PC-3 (cell line): ENCODE data around the gene TYW3. TPM values are rescaled to one million over a fixed set of nuclear protein-coding genes. Genes with fewer than 3 reads are reported as not detected.

Experiments used
- ATAC-seq: fragments of 200-7000 bp; cut with Tn5 transposase; 2 replicates; pipeline ENCODE4 v1.9.1; 2020; ENCODE audit warnings: mild to moderate bottlenecking, moderate library complexity
- BruUV-seq: library from RNA; stranded (reverse); fragments of 400-500 nt; replicated peaks from 2 replicates; lab custom pipeline; 2021; lab: Mats Ljungman, UMichigan
- CTCF ChIA-PET: fragments of 300-600 bp; sonication (Branson Sonifier 250); formaldehyde crosslinking; loops from one replicate; lab custom pipeline; 2022; ENCODE audit warnings: antibody characterized with exemption; lab: Charles Lee
- POLR2A ChIA-PET: fragments of 300-600 bp; sonication (Branson Sonifier 250); formaldehyde crosslinking; loops from one replicate; lab custom pipeline; 2022; ENCODE audit warnings: antibody characterized with exemption; ENCODE audit not compliant: unreplicated experiment; lab: Charles Lee
- DNase-seq: peaks from one replicate; pipeline ENCODE4 v3.0.0-alpha.2; 2015
- H2AFZ ChIP-seq: fragments of 300-600 bp; sonication (generic); 2 replicates; pipeline ENCODE4 v1.6.0; 2016; ENCODE audit warnings: antibody characterized with exemption, low read length
- H3F3A ChIP-seq: fragments of 300-600 bp; sonication (generic); one replicate; pipeline ENCODE4 v1.6.0; 2017; ENCODE audit warnings: antibody characterized with exemption, low read length, control low read depth, mild to moderate bottlenecking; ENCODE audit not compliant: unreplicated experiment
- H3K27ac ChIP-seq: fragments of 300-600 bp; sonication (generic); 2 replicates; pipeline ENCODE4 v1.5.1; 2016; ENCODE audit warnings: mild to moderate bottlenecking, low read length
- H3K27me3 ChIP-seq: fragments of 300-600 bp; sonication (generic); 2 replicates; pipeline ENCODE4 v1.6.1; 2016; ENCODE audit warnings: low read length, mixed read lengths
- H3K36me3 ChIP-seq: fragments of 300-600 bp; sonication (generic); 2 replicates; pipeline ENCODE4 v1.6.1; 2016; ENCODE audit warnings: low read depth, mixed run types, low read length, mixed read lengths
- H3K4me1 ChIP-seq: fragments of 300-600 bp; sonication (generic); 2 replicates; pipeline ENCODE4 v1.5.1; 2016; ENCODE audit warnings: low read length; ENCODE audit not compliant: insufficient read depth
- H3K4me2 ChIP-seq: fragments of 300-600 bp; sonication (generic); 2 replicates; pipeline ENCODE4 v1.6.0; 2016; ENCODE audit warnings: low read length
- H3K4me3 ChIP-seq: fragments of 300-600 bp; sonication (generic); 2 replicates; pipeline ENCODE4 v1.5.1; 2016; ENCODE audit warnings: mild to moderate bottlenecking, low read length, mixed read lengths
- H3K79me2 ChIP-seq: fragments of 300-600 bp; sonication (generic); 2 replicates; pipeline ENCODE4 v1.6.1; 2017; ENCODE audit warnings: low read length, mixed read lengths
- H3K9ac ChIP-seq: fragments of 300-600 bp; sonication (generic); 2 replicates; pipeline ENCODE4 v1.6.0; 2016; ENCODE audit warnings: mild to moderate bottlenecking, low read length
- H3K9me2 ChIP-seq: fragments of 300-600 bp; sonication (generic); replicated peaks from 2 replicates; pipeline ENCODE4 v1.6.1; 2016; ENCODE audit warnings: mixed run types, low read length, mixed read lengths
- H3K9me3 ChIP-seq: fragments of 300-600 bp; sonication (generic); 2 replicates; pipeline ENCODE4 v1.6.1; 2016; ENCODE audit warnings: low read length, mixed read lengths
- H4K20me1 ChIP-seq: fragments of 300-600 bp; sonication (generic); 2 replicates; pipeline ENCODE4 v1.6.1; 2016; ENCODE audit warnings: low read length, mixed read lengths
- EZH2 ChIP-seq: fragments of 300-600 bp; sonication (generic); IDR thresholded peaks from one replicate; pipeline ENCODE4 v1.6.1; 2017; ENCODE audit warnings: antibody characterized with exemption, mild to moderate bottlenecking, low read length; ENCODE audit not compliant: unreplicated experiment
- EZH2phosphoT487 ChIP-seq: fragments of 300-600 bp; sonication (generic); IDR thresholded peaks from 2 replicates; pipeline ENCODE4 v1.6.1; 2018; ENCODE audit warnings: mild to moderate bottlenecking, antibody characterized with exemption, low read length, borderline replicate concordance
- intact Hi-C: fragments of 100-400 bp; cut with micrococcal nuclease; formaldehyde crosslinking; loops from 2 replicates; pipeline ENCODE4 v1.9.0; 2023
- total RNA-seq: library from RNA; depleted of rRNA; stranded (reverse); fragments of >200 nt; gene quantifications from 2 replicates; pipeline ENCODE4 v1.2.3, GENCODE V29; 2014
- TF ChIP-seq, protein P1 (sequence below): fragments of 300-600 bp; sonication (generic); conservative IDR thresholded peaks from 2 replicates; pipeline ENCODE4 v1.5.1; 2017; ENCODE audit warnings: antibody characterized with exemption, low read depth, mild to moderate bottlenecking, low read length

The TYW3 gene
- total RNA-seq, 1 experiment from 2014 or later = 21.2 TPM

DNA sequence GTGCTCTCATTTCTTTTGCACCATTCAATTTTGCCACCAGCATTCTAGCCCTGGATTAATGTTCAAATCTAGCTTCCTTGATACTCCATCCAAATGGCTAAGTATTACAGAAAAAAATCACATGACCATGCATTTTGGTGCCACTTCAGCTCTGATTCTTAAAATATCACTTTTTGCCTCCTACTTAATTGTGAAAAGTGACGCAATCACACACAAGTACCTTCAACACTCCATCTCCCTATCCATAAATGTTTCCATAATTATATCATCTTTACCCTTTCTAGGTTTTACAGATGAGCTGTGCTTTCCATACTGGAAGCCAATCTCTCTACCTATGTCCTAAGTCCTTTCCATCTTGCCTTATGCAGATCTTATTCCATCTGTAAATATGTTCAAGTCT is 16.1 kb upstream of the TYW3 start:
- peaks cover 48% of the 10 kb centered on the region for H3K36me3 ChIP-seq

DNA sequence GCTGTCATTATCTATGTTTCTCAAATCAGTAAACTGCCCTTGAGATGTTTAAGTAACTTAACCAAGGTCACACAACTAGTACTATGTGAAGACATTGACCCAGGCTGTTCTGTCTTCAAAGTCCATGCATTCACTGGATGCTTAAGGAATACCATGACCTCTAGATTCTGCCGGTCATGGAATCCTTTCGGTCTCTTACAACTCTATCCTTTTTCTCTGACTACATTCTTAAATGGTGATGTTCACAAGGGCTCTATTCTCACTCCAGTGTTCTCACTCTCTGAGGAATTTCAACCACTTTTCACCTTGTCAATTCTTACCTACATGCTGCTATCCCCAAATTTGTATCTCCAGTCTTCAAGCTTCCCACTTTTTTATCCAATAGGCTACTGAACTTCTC is 15.3 kb upstream of the TYW3 start:
- Histone ChIP-seq H3K36me3 (peaks cover 48% of the 10 kb centered on the region), H3K79me2 (no peaks in the 10 kb centered on the region)
- intact Hi-C loops = no loop called here

More for the DNA sequence above, 16.1 kb upstream of the TYW3 start:
- TF ChIP-seq EZH2 (no peak), EZH2phosphoT487 (no peak)
- TF ChIP-seq, protein P1, sequence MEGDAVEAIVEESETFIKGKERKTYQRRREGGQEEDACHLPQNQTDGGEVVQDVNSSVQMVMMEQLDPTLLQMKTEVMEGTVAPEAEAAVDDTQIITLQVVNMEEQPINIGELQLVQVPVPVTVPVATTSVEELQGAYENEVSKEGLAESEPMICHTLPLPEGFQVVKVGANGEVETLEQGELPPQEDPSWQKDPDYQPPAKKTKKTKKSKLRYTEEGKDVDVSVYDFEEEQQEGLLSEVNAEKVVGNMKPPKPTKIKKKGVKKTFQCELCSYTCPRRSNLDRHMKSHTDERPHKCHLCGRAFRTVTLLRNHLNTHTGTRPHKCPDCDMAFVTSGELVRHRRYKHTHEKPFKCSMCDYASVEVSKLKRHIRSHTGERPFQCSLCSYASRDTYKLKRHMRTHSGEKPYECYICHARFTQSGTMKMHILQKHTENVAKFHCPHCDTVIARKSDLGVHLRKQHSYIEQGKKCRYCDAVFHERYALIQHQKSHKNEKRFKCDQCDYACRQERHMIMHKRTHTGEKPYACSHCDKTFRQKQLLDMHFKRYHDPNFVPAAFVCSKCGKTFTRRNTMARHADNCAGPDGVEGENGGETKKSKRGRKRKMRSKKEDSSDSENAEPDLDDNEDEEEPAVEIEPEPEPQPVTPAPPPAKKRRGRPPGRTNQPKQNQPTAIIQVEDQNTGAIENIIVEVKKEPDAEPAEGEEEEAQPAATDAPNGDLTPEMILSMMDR = no peak
- Histone ChIP-seq H3F3A (no peaks in the 10 kb centered on the region), H3K9me3 (no peaks in the 10 kb centered on the region), H3K9ac (no peak overlapping the region), H3K9me2 (no peaks in the 10 kb centered on the region), H3K27ac (no peak overlapping the region), H4K20me1 (no peaks in the 10 kb centered on the region; the same call in 1 of the 2 replicates), H3K27me3 (no peaks in the 10 kb centered on the region), H2AFZ (no peak overlapping the region), H3K4me1 (no peaks in the 10 kb centered on the region), H3K4me3 (no peak overlapping the region), H3K79me2 (no peaks in the 10 kb centered on the region), H3K4me2 (no peak overlapping the region)
- ChIA-PET POLR2A (no interaction called here), CTCF (no interaction called here)
- DNase-seq = no peak
- intact Hi-C loops = no loop called here
- BruUV-seq = no TSS peak
- ATAC-seq = no peak

DNA sequence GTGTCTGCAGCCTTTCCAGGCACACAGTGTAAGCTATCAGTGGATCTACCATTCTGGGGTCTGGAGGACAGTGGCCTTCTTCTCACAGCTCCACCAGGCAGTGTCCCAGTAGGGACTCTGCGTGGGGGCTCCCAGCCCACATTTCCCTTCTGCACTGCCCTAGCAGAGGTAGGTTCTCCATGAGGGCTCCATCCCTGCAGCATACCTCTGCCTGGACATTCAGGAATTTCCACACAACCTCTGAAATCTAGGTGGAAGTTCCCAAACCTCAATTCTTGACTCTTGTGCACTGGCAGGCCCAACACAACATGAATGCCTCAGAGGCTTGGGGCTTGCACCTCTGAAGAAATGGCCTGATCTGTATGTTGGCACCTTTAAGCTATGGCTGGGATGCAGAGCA is 6.9 kb upstream of the TYW3 start:
- ATAC-seq (no peak), DNase-seq (no peak)
- BruUV-seq = no TSS peak
- Histone ChIP-seq H3K9me2 (no peaks in the 10 kb centered on the region), H3K4me3 (no peak overlapping the region), H3K9ac (no peak overlapping the region), H2AFZ (no peak overlapping the region), H3F3A (peaks cover 9% of the 10 kb centered on the region), H4K20me1 (no peaks in the 10 kb centered on the region; the same call in 1 of the 2 replicates), H3K4me2 (no peak overlapping the region), H3K9me3 (no peaks in the 10 kb centered on the region), H3K36me3 (peaks cover 5% of the 10 kb centered on the region), H3K27me3 (no peaks in the 10 kb centered on the region), H3K4me1 (peaks cover 16% of the 10 kb centered on the region), H3K79me2 (peaks cover 25% of the 10 kb centered on the region), H3K27ac (no peak overlapping the region)
- CTCF ChIA-PET = no interaction called here
- intact Hi-C loops = no loop called here
- TF ChIP-seq, protein P1 = no peak
- TF ChIP-seq EZH2 (no peak), EZH2phosphoT487 (no peak)
- POLR2A ChIA-PET = no interaction called here

More for the DNA sequence above, 15.3 kb upstream of the TYW3 start:
- Histone ChIP-seq H3K27ac (no peak overlapping the region), H3K4me3 (no peak overlapping the region), H3F3A (no peaks in the 10 kb centered on the region), H3K4me2 (no peak overlapping the region), H3K9me2 (no peaks in the 10 kb centered on the region), H3K27me3 (no peaks in the 10 kb centered on the region), H4K20me1 (no peaks in the 10 kb centered on the region; the same call in 1 of the 2 replicates), H3K4me1 (no peaks in the 10 kb centered on the region), H3K9me3 (no peaks in the 10 kb centered on the region), H2AFZ (no peak overlapping the region), H3K9ac (no peak overlapping the region)
- BruUV-seq = no TSS peak
- CTCF ChIA-PET = no interaction called here
- ATAC-seq = no peak
- POLR2A ChIA-PET = no interaction called here
- TF ChIP-seq, protein P1 = no peak
- TF ChIP-seq EZH2 (no peak), EZH2phosphoT487 (no peak)
- no peak for DNase-seq
